Activated gamma-delta T cell treated with Interleukin-2 at 50 U/mL for 16 hours (primary cell): ENCODE results near the gene NACC2.

Experiments used
- DNase-seq: peaks from one replicate; pipeline ENCODE4 v3.0.0-alpha.2; 2020

Gene NACC2

DNA sequence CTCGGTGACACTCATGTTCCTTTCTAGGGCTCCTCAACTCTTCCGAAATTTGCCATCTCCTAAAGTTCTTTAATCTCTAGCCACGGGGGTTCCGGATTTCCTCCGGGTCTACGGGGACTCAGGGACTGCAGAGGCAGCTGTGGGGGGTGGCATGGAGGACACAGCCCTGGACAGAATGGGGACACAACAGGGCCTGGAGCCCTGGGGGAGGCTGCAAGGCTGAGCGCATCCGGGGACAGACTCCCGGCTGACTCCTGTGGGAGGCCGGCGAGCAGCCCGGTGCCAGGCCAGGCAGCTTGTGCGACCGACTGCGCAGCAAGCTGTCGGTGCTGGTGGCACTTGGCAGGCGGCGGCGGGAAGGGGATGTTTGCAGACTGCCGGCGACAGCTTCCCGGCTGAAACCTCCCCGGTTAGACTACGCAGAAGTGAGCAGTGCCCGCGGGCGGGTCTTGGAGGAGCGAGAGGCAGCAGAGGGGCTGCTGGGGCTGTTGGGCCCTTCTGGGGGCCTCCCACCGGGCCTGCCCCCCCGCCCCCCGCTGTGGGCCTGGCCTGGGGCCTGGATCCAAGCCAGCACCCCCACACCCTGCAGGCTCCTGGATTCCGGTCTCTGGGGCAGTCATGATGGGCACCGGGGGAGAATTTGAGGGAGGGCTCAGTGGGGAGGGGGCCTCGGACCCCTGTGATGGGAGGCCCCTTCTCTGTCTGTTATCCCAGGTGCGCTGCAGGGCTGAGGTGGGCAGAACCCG lies 105.2 kb downstream of the NACC2 start:
- peak; percentile 26 for DNase-seq

DNA sequence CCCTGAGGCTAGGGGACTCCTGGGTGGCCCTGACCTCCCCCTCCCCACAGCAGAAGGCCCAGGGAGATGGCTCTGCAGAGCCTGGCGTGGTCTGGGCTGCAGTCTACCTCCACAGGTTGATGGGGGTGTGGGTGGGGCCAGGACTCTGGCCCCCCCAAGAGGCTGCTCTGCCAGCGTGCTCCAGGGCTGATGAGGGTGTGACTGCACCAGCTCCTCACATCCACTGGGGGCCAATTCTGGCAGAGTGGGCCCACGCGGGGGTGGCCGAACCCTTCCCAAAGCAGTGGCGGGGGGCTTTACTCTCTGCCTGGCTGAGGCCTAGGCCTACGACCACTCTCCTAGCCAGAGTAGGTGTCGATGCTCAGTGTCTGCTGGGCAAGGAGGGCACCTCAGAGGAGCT lies 105.9 kb downstream of the NACC2 start:
- DNase-seq: no peak

DNA sequence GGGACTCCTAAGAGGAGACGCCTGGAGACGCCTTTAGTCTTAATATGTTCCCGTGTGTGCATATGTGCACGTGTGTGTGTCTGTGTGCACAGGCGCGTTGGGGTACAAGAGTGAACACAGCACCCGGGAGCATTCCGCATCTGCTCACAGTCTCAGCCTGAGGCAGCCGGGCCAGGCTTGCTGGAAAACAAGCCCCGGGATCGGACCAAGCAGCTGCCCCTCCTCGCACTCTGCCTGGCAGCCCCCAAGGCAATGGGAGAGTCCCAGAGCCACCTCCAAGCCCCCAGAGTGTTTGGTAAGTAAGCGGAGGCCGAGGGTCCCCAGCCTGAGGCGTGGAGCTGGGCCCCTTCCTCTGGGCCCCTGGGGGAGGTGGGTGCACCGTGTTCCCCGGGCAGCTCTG lies 106.6 kb downstream of the NACC2 start:
- no peak for DNase-seq

DNA sequence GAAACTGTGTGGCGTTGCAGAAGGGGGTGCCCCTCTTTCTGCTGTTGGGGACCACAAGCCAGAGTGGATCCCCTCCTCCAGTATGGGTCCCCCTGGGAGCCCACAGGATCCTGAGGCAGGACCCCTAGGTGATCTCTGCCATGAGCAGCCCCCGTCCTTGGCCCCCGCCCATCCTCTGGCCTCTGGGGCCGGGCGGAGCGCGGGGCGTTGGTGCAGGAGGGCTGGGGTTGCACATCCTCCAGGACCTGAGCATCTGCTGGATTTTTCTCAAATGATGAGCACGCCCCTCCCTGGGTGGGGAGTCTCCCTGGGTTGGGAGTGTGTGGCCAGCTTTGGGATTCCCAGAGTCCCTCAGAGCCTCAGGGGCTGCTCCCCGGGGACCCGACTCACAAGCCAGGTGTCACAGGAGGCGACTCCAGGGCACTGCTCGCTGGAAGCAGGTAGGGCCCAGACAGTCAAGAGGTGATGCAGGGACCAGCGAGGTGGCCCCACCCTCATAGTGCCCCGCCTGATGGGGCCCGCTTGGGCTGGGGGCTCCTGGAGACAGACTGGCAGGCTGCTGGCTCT lies 107.2 kb downstream of the NACC2 start:
- DNase-seq: no peak

- no peak for DNase-seq
Measured at GRCh38 chr9:135986605-135987004, 108.5 kb downstream of the NACC2 start.

DNA sequence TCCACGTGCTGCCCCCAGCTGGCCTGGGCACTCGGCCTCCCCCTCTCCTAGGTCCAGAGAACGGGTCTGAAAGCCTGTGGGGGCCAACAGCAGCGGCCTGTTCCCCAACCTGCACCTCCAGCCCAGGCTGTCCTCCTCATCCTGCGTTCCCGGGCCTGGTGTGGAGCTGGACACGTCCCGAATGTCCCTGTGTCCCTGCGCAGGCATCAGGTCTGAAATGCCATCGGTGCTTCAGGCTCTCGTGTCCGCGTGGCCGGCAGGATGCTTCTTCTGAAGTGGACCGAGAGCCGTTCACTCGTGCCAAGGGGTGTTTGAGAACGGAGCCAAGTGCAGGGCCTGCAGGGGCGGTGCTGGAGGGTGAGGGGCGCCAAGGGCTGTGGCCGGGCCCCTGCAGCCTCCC lies 109.2 kb downstream of the NACC2 start:
- no peak for DNase-seq

DNA sequence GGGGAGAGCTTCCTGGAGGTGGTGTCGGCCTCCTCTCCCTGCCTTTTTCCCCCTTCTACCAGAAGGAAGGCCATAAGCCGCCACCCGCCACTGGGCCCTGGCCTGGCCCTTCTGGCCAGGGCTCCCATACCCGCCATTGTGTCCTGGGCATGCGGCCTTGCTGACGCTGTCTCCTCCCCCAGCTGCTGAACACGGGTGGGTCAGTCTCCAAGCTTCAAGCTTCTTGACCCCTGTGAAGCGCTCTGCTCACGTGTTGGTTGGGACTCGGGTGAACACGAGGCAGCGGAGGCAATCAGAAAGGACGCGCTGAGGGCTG lies 109.7 kb downstream of the NACC2 start:
- DNase-seq: no peak

DNA sequence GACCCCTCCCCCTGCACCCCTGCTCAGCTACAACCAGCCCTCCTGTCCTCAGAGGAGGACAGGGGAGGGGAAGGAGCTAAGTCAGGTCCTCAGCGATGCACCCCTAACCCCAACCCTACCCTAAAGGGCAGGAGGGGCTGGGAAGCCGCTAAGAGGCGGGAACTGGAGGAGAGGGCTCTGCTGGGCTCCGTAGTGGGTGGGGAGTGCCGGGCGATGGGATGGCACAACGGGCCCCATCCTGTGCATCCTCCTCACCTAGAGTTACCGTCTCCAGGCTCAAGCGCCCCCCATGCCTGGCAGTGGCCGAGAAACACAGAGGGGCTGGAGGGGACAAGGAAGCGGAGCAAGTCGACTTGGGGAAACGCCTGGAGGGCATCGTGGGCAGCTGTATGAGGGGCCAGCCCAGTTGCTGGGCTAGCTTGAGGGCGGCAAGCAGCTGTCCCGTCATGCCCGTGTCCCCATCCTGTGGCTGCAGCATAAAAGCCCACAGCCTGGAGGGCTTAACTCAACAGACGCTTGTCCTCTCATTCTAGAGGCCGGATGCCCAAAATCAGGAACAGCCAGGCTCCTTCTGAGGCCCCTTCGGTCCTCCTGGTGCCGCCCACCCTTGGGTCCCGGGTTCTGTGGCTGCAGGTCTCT lies 110.9 kb downstream of the NACC2 start:
- no peak for DNase-seq

- DNase-seq: no peak
Measured at GRCh38 chr9:135983208-135984071, 111.6 kb downstream of the NACC2 start.

GRCh38 chr9:135982499-135983207 lies 112.4 kb downstream of the NACC2 start:
- DNase-seq: no peak

- no peak for DNase-seq
Measured at GRCh38 chr9:135980926-135981630, 114.0 kb downstream of the NACC2 start.

DNA sequence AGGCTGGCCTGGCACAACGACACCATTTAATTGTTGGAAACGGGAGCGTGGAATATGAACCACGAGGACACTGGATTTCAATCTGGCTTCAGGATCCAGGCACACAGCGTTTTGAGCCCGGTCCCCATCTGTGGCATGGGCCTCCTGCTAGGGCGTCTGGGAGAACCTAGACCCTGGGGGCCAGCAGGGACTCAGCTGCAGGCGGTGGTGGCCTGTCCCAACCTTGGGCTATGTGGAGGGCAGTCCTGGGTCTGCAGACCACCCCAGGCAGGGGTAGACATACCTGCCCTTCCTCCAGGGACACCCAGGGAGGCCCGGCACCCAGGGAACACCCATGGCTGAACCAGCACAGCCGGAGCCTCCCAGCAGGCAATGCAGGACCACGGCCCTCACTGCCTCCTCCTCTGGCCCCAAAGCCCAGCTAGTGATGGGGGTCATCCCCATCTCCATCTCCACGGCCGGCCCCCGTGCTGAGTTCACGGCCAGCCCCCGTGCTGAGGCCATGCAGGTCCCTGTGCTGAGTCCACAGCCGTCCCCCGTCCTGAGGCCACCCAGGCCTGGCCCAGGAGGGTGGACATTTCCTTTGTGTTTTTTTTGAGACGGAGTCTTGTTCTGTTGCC lies 115.4 kb downstream of the NACC2 start:
- no peak for DNase-seq

GRCh38 chr9:135978642-135979546 lies 116.2 kb downstream of the NACC2 start:
- DNase-seq: peak; percentile 64

- no peak for DNase-seq
Measured at GRCh38 chr9:135976944-135977343, 118.1 kb downstream of the NACC2 start.

GRCh38 chr9:135976531-135976930 lies 118.6 kb downstream of the NACC2 start:
- DNase-seq: no peak

GRCh38 chr9:135975834-135976233 lies 119.3 kb downstream of the NACC2 start:
- no peak for DNase-seq

DNA sequence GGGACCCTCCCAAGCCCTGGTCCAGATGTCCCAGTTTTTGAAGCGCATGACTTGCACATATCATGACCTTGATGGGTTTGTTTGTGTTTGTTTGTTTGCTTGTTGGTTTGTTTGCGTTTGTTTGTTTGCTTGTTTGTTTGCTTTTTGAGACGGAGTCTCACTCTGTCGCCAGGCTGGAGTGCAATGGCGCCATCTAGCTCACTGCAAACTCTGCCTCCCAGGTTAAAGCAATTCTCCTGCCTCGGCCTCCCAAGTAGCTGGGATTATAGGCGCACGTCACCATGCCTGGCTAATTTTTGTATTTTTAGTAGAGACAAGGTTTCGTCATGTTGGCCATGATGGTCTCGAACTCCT lies 120.9 kb downstream of the NACC2 start:
- no peak for DNase-seq

- DNase-seq: no peak
Measured at GRCh38 chr9:135973277-135974219, 121.5 kb downstream of the NACC2 start.

DNA sequence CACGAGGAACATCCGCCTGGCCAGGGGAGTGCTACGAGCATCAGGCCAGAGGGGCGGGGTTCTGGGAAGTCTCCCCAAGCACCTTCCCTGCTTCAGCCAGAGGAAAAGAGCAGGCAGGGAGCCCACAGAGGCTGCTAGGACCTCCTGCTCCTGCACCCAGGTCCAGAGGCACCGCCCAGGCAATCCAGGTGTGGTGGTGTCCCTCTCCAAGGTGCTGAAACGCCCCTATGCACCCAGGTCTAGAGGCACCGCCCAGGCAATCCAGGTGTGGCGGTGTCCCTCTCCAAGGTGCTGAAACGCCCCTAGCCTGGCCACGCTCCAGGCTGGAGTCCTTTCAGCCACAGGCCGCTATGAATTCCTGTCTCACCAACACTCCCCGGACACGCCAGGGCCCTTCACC lies 123.2 kb downstream of the NACC2 start:
- DNase-seq: peak; percentile 27
